Lower leg skin (tissue), 3 donors: Measurements from ENCODE around the gene SETDB2.

Source experiments
- CTCF ChIP-seq, 3 donors: fragments of 450-650 bp; IDR thresholded peaks; one replicate each; pipeline ENCODE4 v1.5.1; 2016; ENCODE audit warnings: antibody characterized with exemption in 3 of 3, mild to moderate bottlenecking in 3 of 3, moderate library complexity in 2 of 3
- POLR2A ChIP-seq, 2 donors: fragments of 450-650 bp; IDR thresholded peaks; one replicate each; pipeline ENCODE4 v1.6.1; 2016 to 2017; ENCODE audit warnings: antibody characterized with exemption in 2 of 2, mild to moderate bottlenecking in 1 of 2, moderate library complexity in 1 of 2

GRCh38 chr13:49536144-49536873, 92.2 kb downstream of the SETDB2 start:
- TF ChIP-seq CTCF (IDR thresholded peaks at IDR 0.05) (no peak), POLR2A (IDR thresholded peaks at IDR 0.05) (no peak)
